NCI-H345 (cell line): ENCODE data around the gene KRT13.

Experiments
- DNase-seq: peaks from one replicate; lab custom pipeline; 2025; lab: John Stamatoyannopoulos, UW

KRT13 gene

GRCh38 chr17:41494524-41494923 is 10.9 kb downstream of the KRT13 start:
- no peak for DNase-seq

GRCh38 chr17:41492771-41493170 is 12.6 kb downstream of the KRT13 start:
- DNase-seq, result peak; percentile 78

GRCh38 chr17:41492351-41492750 is 13.1 kb downstream of the KRT13 start:
- no peak for DNase-seq

GRCh38 chr17:41491476-41491875 is 13.9 kb downstream of the KRT13 start:
- no peak for DNase-seq

- DNase-seq, result no peak
These were observed 15.1 kb downstream of the KRT13 start for GRCh38 chr17:41490000-41490990.

GRCh38 chr17:41489531-41489930 is 15.9 kb downstream of the KRT13 start, which contains the start of gene KRT36:
TSS of gene KRT36 (minus strand) at chr17:41489910. CDS start at chr17:41489864, 46 bp downstream.
- DNase-seq, result no peak

GRCh38 chr17:41486809-41487530 is 18.4 kb downstream of the KRT13 start:
- no peak for DNase-seq

- no peak for DNase-seq
These were observed 19.1 kb downstream of the KRT13 start for GRCh38 chr17:41486316-41486715.

- DNase-seq, result no peak
These were observed 20.2 kb downstream of the KRT13 start for GRCh38 chr17:41484920-41485904.

- DNase-seq, result no peak
These were observed 21.2 kb downstream of the KRT13 start for GRCh38 chr17:41483991-41484826.

GRCh38 chr17:41483531-41483930 is 21.9 kb downstream of the KRT13 start:
- no peak for DNase-seq

GRCh38 chr17:41481036-41481435 is 24.4 kb downstream of the KRT13 start, which contains the start of gene KRT35:
TSS of gene KRT35 (minus strand) at chr17:41481151. CDS start at chr17:41481097, 54 bp downstream.
- DNase-seq, result no peak

GRCh38 chr17:41480581-41480980 is 24.8 kb downstream of the KRT13 start:
- DNase-seq, result no peak

GRCh38 chr17:41480136-41480535 is 25.3 kb downstream of the KRT13 start:
- no peak for DNase-seq

- DNase-seq, result no peak
These were observed 27.2 kb downstream of the KRT13 start for GRCh38 chr17:41478237-41478636.

- DNase-seq, result no peak
These were observed 28.3 kb downstream of the KRT13 start for GRCh38 chr17:41476866-41477815.

- no peak for DNase-seq
These were observed 30.0 kb downstream of the KRT13 start for GRCh38 chr17:41475421-41475820.

- no peak for DNase-seq
These were observed 30.5 kb downstream of the KRT13 start for GRCh38 chr17:41474863-41475262.

- no peak for DNase-seq
These were observed 37.1 kb downstream of the KRT13 start for GRCh38 chr17:41468346-41468745.
